Muscle layer of colon (tissue), 2 donors: ENCODE data around the gene P2RY8.

Source experiments
- H3K27ac ChIP-seq: one replicate; pipeline ENCODE4 v1.7.0; 2013; ENCODE audit warnings: low read depth, mild to moderate bottlenecking, low read length, moderate library complexity
- H3K27me3 ChIP-seq, 2 donors: one replicate each; pipeline ENCODE4 v1.7.0; 2013; ENCODE audit warnings: low read length in 2 of 2, mild to moderate bottlenecking in 2 of 2; ENCODE audit not compliant: insufficient read depth in 2 of 2, control insufficient read depth in 1 of 2
- H3K36me3 ChIP-seq: one replicate; pipeline ENCODE4 v1.7.0; 2013; ENCODE audit warnings: mild to moderate bottlenecking, low read length; ENCODE audit not compliant: insufficient read depth
- H3K4me1 ChIP-seq: one replicate; pipeline ENCODE4 v1.7.0; 2013; ENCODE audit warnings: mild to moderate bottlenecking, low read length; ENCODE audit not compliant: insufficient read depth
- H3K4me3 ChIP-seq, 2 donors: one replicate each; pipeline ENCODE4 v1.7.0; 2013; ENCODE audit warnings: low read length in 2 of 2, low read depth in 1 of 2, mild to moderate bottlenecking in 1 of 2, moderate library complexity in 1 of 2
- H3K9ac ChIP-seq: one replicate; pipeline ENCODE4 v1.7.0; 2013; ENCODE audit warnings: low read length
- H3K9me3 ChIP-seq: one replicate; pipeline ENCODE4 v1.7.0; 2013; ENCODE audit warnings: mild to moderate bottlenecking, low read length
- donor health status: abdominal sarcoma.
- donor health status: Adenocarcinoma of cecum.

Gene P2RY8

GRCh38 chrX:1444561-1445500 lies 92.2 kb downstream of the P2RY8 start:
- Histone ChIP-seq H3K4me1 (no peaks in the 10 kb centered on the region), H3K9me3 (no peaks in the 10 kb centered on the region), H3K9ac (no peak overlapping the region), H3K4me3 (no peak overlapping the region), H3K27me3 (no peaks in the 10 kb centered on the region), H3K27ac (no peak overlapping the region), H3K36me3 (no peaks in the 10 kb centered on the region)

GRCh38 chrX:1443496-1444075 lies 93.4 kb downstream of the P2RY8 start:
- Histone ChIP-seq H3K9me3 (no peaks in the 10 kb centered on the region), H3K36me3 (no peaks in the 10 kb centered on the region), H3K9ac (no peak overlapping the region), H3K4me3 (no peak overlapping the region), H3K4me1 (no peaks in the 10 kb centered on the region), H3K27me3 (no peaks in the 10 kb centered on the region), H3K27ac (no peak overlapping the region)

- no peaks in the 10 kb centered on the region for H3K36me3 ChIP-seq
- H3K4me1 ChIP-seq = no peaks in the 10 kb centered on the region
Measured at GRCh38 chrX:1442724-1443367, 94.1 kb downstream of the P2RY8 start.

GRCh38 chrX:1442016-1442665 lies 94.8 kb downstream of the P2RY8 start:
- Histone ChIP-seq H3K36me3 (no peaks in the 10 kb centered on the region), H3K9ac (no peak overlapping the region), H3K27me3 (no peaks in the 10 kb centered on the region), H3K4me1 (no peaks in the 10 kb centered on the region), H3K27ac (no peak overlapping the region), H3K9me3 (no peaks in the 10 kb centered on the region), H3K4me3 (no peak overlapping the region)

More at GRCh38 chrX:1442724-1443367, 94.1 kb downstream of the P2RY8 start:
- Histone ChIP-seq H3K4me3 (no peak overlapping the region), H3K9ac (no peak overlapping the region), H3K27ac (no peak overlapping the region), H3K9me3 (no peaks in the 10 kb centered on the region), H3K27me3 (no peaks in the 10 kb centered on the region)

- Histone ChIP-seq H3K9me3 (no peaks in the 10 kb centered on the region), H3K27ac (no peak overlapping the region), H3K36me3 (peaks cover 7% of the 10 kb centered on the region), H3K27me3 (no peaks in the 10 kb centered on the region), H3K4me1 (no peaks in the 10 kb centered on the region), H3K9ac (no peak overlapping the region), H3K4me3 (no peak overlapping the region)
Measured at GRCh38 chrX:1440506-1440905, 96.5 kb downstream of the P2RY8 start.

- no peak overlapping the region for H3K27ac ChIP-seq
- H3K27me3 ChIP-seq = no peaks in the 10 kb centered on the region
- no peaks in the 10 kb centered on the region for H3K9me3 ChIP-seq
- no peak overlapping the region for H3K4me3 ChIP-seq
- no peak overlapping the region for H3K9ac ChIP-seq
- peaks cover 7% of the 10 kb centered on the region for H3K36me3 ChIP-seq
- H3K4me1 ChIP-seq = no peaks in the 10 kb centered on the region
Measured at GRCh38 chrX:1435241-1435895, 101.6 kb downstream of the P2RY8 start.

GRCh38 chrX:1434871-1435240 lies 102.1 kb downstream of the P2RY8 start:
- Histone ChIP-seq H3K36me3 (peaks cover 7% of the 10 kb centered on the region), H3K9ac (no peak overlapping the region), H3K4me1 (no peaks in the 10 kb centered on the region), H3K27me3 (no peaks in the 10 kb centered on the region), H3K27ac (no peak overlapping the region), H3K4me3 (no peak overlapping the region), H3K9me3 (no peaks in the 10 kb centered on the region)

- no peak overlapping the region for H3K9ac ChIP-seq
- H3K36me3 ChIP-seq = peaks cover 7% of the 10 kb centered on the region
- no peaks in the 10 kb centered on the region for H3K9me3 ChIP-seq
- no peak overlapping the region for H3K27ac ChIP-seq
- H3K4me1 ChIP-seq = no peaks in the 10 kb centered on the region
- H3K27me3 ChIP-seq = no peaks in the 10 kb centered on the region
- no peak overlapping the region for H3K4me3 ChIP-seq
Measured at GRCh38 chrX:1433646-1434357, 103.2 kb downstream of the P2RY8 start.

GRCh38 chrX:1430451-1430850 lies 106.5 kb downstream of the P2RY8 start:
- H3K4me1 ChIP-seq = no peaks in the 10 kb centered on the region
- H3K36me3 ChIP-seq = peaks cover 14% of the 10 kb centered on the region
- H3K9ac ChIP-seq = no peak overlapping the region
- H3K27me3 ChIP-seq = no peaks in the 10 kb centered on the region
- H3K9me3 ChIP-seq = no peaks in the 10 kb centered on the region
- H3K27ac ChIP-seq = no peak overlapping the region
- no peak overlapping the region for H3K4me3 ChIP-seq

- Histone ChIP-seq H3K9ac (no peak overlapping the region), H3K27ac (no peak overlapping the region), H3K4me1 (no peaks in the 10 kb centered on the region), H3K9me3 (no peaks in the 10 kb centered on the region), H3K4me3 (no peak overlapping the region), H3K36me3 (peaks cover 18% of the 10 kb centered on the region), H3K27me3 (no peaks in the 10 kb centered on the region)
Measured at GRCh38 chrX:1427756-1428155, 109.2 kb downstream of the P2RY8 start.
